Muscle of leg (tissue), 16 donors: ENCODE data around the gene FCER2. TPM values are rescaled to one million over a fixed set of nuclear protein-coding genes. Genes with fewer than 3 reads are reported as not detected.
A peak's percentile ranks its signal among the peaks of the same experiment; 100 is the strongest.
"Not testable (repeated sequence)": the region's sequence is repeated elsewhere in the genome, so short reads cannot be mapped to it uniquely, and the experiment has no call there.

Experiments used
- DNase-seq: peaks from one replicate; pipeline ENCODE4 v3.0.0; 2013
- H3K27ac ChIP-seq: one replicate; pipeline ENCODE4 v1.5.1; 2013; ENCODE audit warnings: mild to moderate bottlenecking, low read length, control low read depth
- H3K27me3 ChIP-seq: one replicate; pipeline ENCODE4 v1.6.1; 2013; ENCODE audit warnings: low read length; ENCODE audit not compliant: control insufficient read depth, insufficient read depth
- H3K36me3 ChIP-seq: one replicate; pipeline ENCODE4 v1.6.1; 2013; ENCODE audit warnings: low read length; ENCODE audit not compliant: control insufficient read depth, insufficient read depth
- H3K4me1 ChIP-seq: one replicate; pipeline ENCODE4 v1.6.1; 2013; ENCODE audit warnings: low read length; ENCODE audit not compliant: control insufficient read depth, insufficient read depth
- H3K4me3 ChIP-seq: one replicate; pipeline ENCODE4 v1.5.1; 2013; ENCODE audit warnings: low read length, control low read depth
- H3K9me3 ChIP-seq: replicated peaks from 2 replicates; pipeline ENCODE4 v1.6.1; 2013; ENCODE audit warnings: low read depth, low read length; ENCODE audit not compliant: control insufficient read depth
- WGBS: methylation state at CpG from one replicate; pipeline ENCODE4 v1.1.5; 2013; ENCODE audit warnings: missing lambda C conversion rate; ENCODE audit not compliant: insufficient coverage; 5-methylcytosine and 5-hydroxymethylcytosine counted together
- long read RNA-seq, 11 donors: transcript quantifications; one replicate each; lab custom pipeline, GENCODE V29; 2026
- polyA plus RNA-seq, 8 donors: library from polyadenylated mRNA; unstranded; fragments of 120-200 nt; gene quantifications; one replicate each; pipeline versions ENCODE4 v1.2.1 to v1.2.3, GENCODE V29; 2013; ENCODE audit warnings: inconsistent platforms in 1 of 8, low replicate concordance in 1 of 8; ENCODE audit not compliant: insufficient read length in 8 of 8, insufficient read depth in 1 of 8
- total RNA-seq: library from RNA; stranded (reverse); fragments of 120-200 nt; gene quantifications from one replicate; pipeline ENCODE4 v1.2.4, GENCODE V29; 2013

FCER2 gene
- total RNA-seq (0.44 TPM), polyA plus RNA-seq (1 to 10 TPM in 1 of 8 donors, under 1 TPM in 7; 0.16 to 1.0 (median 0.34) TPM)
- long read RNA-seq, donor 1: 0 reads
- long read RNA-seq, donor 2: 0 reads
- long read RNA-seq, donor 3: 0 reads
- long read RNA-seq, donor 4: 0 reads
- long read RNA-seq, donor 5: 0 reads
- long read RNA-seq, donor 6: 0 reads
- long read RNA-seq, donor 7: 0 reads
- long read RNA-seq, donor 8: 0 reads
- long read RNA-seq, donor 9: 0 reads
- long read RNA-seq, donor 10: 0 reads
- long read RNA-seq, donor 11: 0 reads

- H3K36me3 ChIP-seq: no peaks in the 10 kb centered on the region
- no peaks in the 10 kb centered on the region for H3K4me1 ChIP-seq
- DNase-seq: peak; percentile 57
- WGBS: 49% methylated on average over 9 of the region's 20 CpGs
- H3K4me3 ChIP-seq: no peak within 1 kb of the TSS
- no peak within 1 kb of the TSS for H3K27ac ChIP-seq
- H3K27me3 ChIP-seq: peaks cover 8% of the 10 kb centered on the region
- no peaks in the 10 kb centered on the region for H3K9me3 ChIP-seq
Measured at GRCh38 chr19:7701654-7702457, at the start of gene FCER2. Gene FCER2, minus strand, starts transcription at chr19:7702131. Its CDS starts 2,371 bp downstream, at chr19:7699760.

GRCh38 chr19:7751157-7751783 lies 49.3 kb upstream of the FCER2 start:
- WGBS: 90% methylated on average over 5 of the region's 12 CpGs

GRCh38 chr19:7748756-7749155 lies 46.8 kb upstream of the FCER2 start:
- Histone ChIP-seq H3K9me3 (no peaks in the 10 kb centered on the region), H3K27me3 (peaks cover 2% of the 10 kb centered on the region), H3K4me1 (no peaks in the 10 kb centered on the region), H3K27ac (no peak overlapping the region), H3K36me3 (no peaks in the 10 kb centered on the region), H3K4me3 (no peak overlapping the region)
- DNase-seq: no peak
- WGBS: 0% methylated on average over 2 of the region's 4 CpGs

More at GRCh38 chr19:7751157-7751783, 49.3 kb upstream of the FCER2 start:
- H3K27ac ChIP-seq: no peak overlapping the region
- H3K4me3 ChIP-seq: no peak overlapping the region
- H3K36me3 ChIP-seq: no peaks in the 10 kb centered on the region
- no peaks in the 10 kb centered on the region for H3K27me3 ChIP-seq
- H3K4me1 ChIP-seq: no peaks in the 10 kb centered on the region
- peaks cover 4% of the 10 kb centered on the region for H3K9me3 ChIP-seq
- DNase-seq: no peak

- Histone ChIP-seq H3K4me1 (no peaks in the 10 kb centered on the region), H3K36me3 (no peaks in the 10 kb centered on the region), H3K9me3 (no peaks in the 10 kb centered on the region), H3K4me3 (no peak overlapping the region), H3K27me3 (peaks cover 2% of the 10 kb centered on the region), H3K27ac (no peak overlapping the region)
- WGBS: no CpG with 5 or more reads among the region's 2 CpGs
- no peak for DNase-seq
Measured at GRCh38 chr19:7748171-7748570, 46.2 kb upstream of the FCER2 start.

GRCh38 chr19:7746903-7747884 lies 45.3 kb upstream of the FCER2 start, which contains the start of gene CD209:
Gene CD209, minus strand, starts transcription at chr19:7747534. Its CDS starts 23 bp downstream, at chr19:7747511.
- Histone ChIP-seq H3K27me3 (peaks cover 2% of the 10 kb centered on the region), H3K9me3 (no peaks in the 10 kb centered on the region), H3K4me3 (peak within 1 kb of the TSS; percentile 8), H3K27ac (no peak within 1 kb of the TSS), H3K36me3 (no peaks in the 10 kb centered on the region), H3K4me1 (no peaks in the 10 kb centered on the region)
- DNase-seq: peak; percentile 48
- WGBS: 49% methylated on average over 7 of the region's 7 CpGs

GRCh38 chr19:7746306-7746705 lies 44.4 kb upstream of the FCER2 start:
- not testable (repeated sequence) for H3K4me1 ChIP-seq, H3K27me3 ChIP-seq, DNase-seq, H3K9me3 ChIP-seq, H3K36me3 ChIP-seq, H3K27ac ChIP-seq
- H3K4me3 ChIP-seq: peak overlapping the region; percentile 8
- 55% methylated on average over 4 of the region's 4 CpGs for WGBS

GRCh38 chr19:7744871-7745650 lies 43.1 kb upstream of the FCER2 start:
- WGBS: 77% methylated on average over 2 of the region's 12 CpGs
- Histone ChIP-seq H3K27ac (no peak overlapping the region), H3K9me3 (no peaks in the 10 kb centered on the region), H3K27me3 (peaks cover 2% of the 10 kb centered on the region), H3K36me3 (no peaks in the 10 kb centered on the region), H3K4me3 (no peak overlapping the region), H3K4me1 (peaks cover under 1% of the 10 kb centered on the region)
- no peak for DNase-seq

- H3K9me3 ChIP-seq: no peaks in the 10 kb centered on the region
- WGBS: 55% methylated on average over 4 of the region's 5 CpGs
- no peak for DNase-seq
- no peak overlapping the region for H3K4me3 ChIP-seq
- no peaks in the 10 kb centered on the region for H3K36me3 ChIP-seq
- peaks cover 3% of the 10 kb centered on the region for H3K4me1 ChIP-seq
- peaks cover 2% of the 10 kb centered on the region for H3K27me3 ChIP-seq
- H3K27ac ChIP-seq: no peak overlapping the region
Measured at GRCh38 chr19:7744199-7744786, 42.4 kb upstream of the FCER2 start.
